Cardiac septum (tissue), 1 donor: ENCODE measurements around the gene NR1H2. TPM values are rescaled to one million over a fixed set of nuclear protein-coding genes. Genes with fewer than 3 reads are reported as not detected.

ENCODE experiments used
- total RNA-seq: library from RNA; stranded (reverse); fragmentation: NEBNext Ultra II Directional; extraction: Animal tissue kit (Norgen Biotek cat#: 25700); gene quantifications from one replicate; pipeline ENCODE4 v1.2.1, GENCODE V29; 2021
- donor health status: DM: no; HTN: no; CAD: no.

The NR1H2 gene
- total RNA-seq, 1 donor from 2014 or later = 86.3 TPM

Other genes with a start within 250 kb of the NR1H2 start
- gene IZUMO2, start 213.2 kb upstream of the NR1H2 start, total RNA-seq = not detected
- 85.4 TPM for gene MYH14, start 172.8 kb upstream of the NR1H2 start, total RNA-seq
- 3.8 TPM for gene KCNC3, start 47.1 kb upstream of the NR1H2 start, total RNA-seq
- 0.24 TPM for gene NAPSA, start 10.8 kb upstream of the NR1H2 start, total RNA-seq
- 8.0 TPM for gene POLD1, start 7.9 kb downstream of the NR1H2 start, total RNA-seq
- gene SPIB, start 42.5 kb downstream of the NR1H2 start, total RNA-seq = not detected
- not detected for gene MYBPC2, start 56.4 kb downstream of the NR1H2 start, total RNA-seq
- 106 TPM for gene EMC10, start 100.0 kb downstream of the NR1H2 start, total RNA-seq
- gene GARIN5A, start 100.4 kb downstream of the NR1H2 start, total RNA-seq = 1.1 TPM
- 36.1 TPM for gene JOSD2, start 134.7 kb downstream of the NR1H2 start, total RNA-seq
- gene ASPDH, start 137.5 kb downstream of the NR1H2 start, total RNA-seq = not detected
- 0.81 TPM for gene LRRC4B, start 192.0 kb downstream of the NR1H2 start, total RNA-seq